ENCODE data around the gene ITIH5. TPM values are rescaled to one million over a fixed set of nuclear protein-coding genes. Genes with fewer than 3 reads are reported as not detected.

Gene ITIH5
- total RNA-seq, 8 experiments from 2014 or later, result 0.15 to 154 (median 1.8) TPM

DNA sequence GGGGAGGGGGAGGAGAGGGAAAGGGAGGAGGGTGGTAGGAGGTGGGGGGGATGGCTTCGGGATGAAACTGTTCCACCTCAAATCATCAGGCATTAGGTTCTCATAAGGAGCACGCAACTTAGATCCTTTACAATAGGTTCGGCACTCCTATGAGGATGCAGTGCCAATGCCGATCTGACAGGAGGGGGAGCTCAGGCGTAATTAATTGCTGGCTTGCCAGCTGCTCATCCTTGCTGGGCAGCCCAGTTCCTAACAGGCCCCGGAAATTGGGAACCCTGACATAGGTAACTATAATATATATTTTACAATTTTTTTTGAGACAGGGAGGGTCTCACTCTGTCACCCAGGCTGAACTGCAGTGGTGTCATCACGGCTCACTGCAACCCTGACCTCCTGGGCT, 137.1 kb downstream of the ITIH5 start:
- no peak overlapping the region for H3K27ac ChIP-seq
- WGBS, 10 experiments, result 14 to 80% (median 52%) methylated on average over 1 to 5 of the region's 7 CpGs; no CpG with 5 or more reads in 6 of the 10 experiments
- H3K4me3 ChIP-seq, result no peak overlapping the region
- ATAC-seq (replicated peaks in 6 of 8), result peak in 2 of 8 experiments; percentile 47 to 48
- in situ Hi-C loops (cut with MboI; ENCODE audit: low pct_unique_long_range_greater_than_20kb in 2 of 9, low sequenced_read_pairs in 9 of 9, unreplicated experiment in 9 of 9), result loop anchor here in 6 of 9 experiments (10.0 to 25.0 kb wide), 3 partner anchors 155 to 1783 kb away; no protein-coding TSS in a partner anchor
- peaks cover 6 to 17% of the 10 kb centered on the region in 2 donors for H3K4me1 ChIP-seq (replicated peaks in 1 of 2)

DNA sequence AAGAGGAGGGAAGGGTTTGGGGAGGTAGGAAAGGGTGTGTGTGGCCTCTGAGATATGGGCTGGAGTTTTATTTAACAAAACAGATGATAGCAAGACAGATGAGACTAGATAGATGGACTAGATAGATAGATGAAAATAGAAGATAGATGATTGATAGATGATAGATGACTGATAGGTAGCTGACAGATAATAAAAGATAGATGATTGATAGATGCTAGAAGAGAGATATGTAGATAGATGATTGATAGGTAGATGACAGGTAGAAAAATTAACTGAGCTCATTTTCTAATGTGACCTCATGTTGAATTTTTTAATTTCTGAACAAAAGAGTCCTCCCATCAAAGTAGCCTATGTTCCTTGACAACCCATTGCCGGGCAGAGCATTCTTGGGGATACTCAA, 139.3 kb downstream of the ITIH5 start:
- 29 to 100% (median 100%) methylated on average over 1 of the region's 1 CpG; no CpG with 5 or more reads in 1 of the 10 experiments for WGBS, 10 experiments
- peaks cover 0 to under 1% of the 10 kb centered on the region in 2 donors for H3K4me1 ChIP-seq (replicated peaks in 1 of 2)
- no peak for ATAC-seq (replicated peaks in 6 of 8)
- in situ Hi-C loops (cut with MboI; ENCODE audit: low pct_unique_long_range_greater_than_20kb in 2 of 9, low sequenced_read_pairs in 9 of 9, unreplicated experiment in 9 of 9), result loop anchor here in 5 of 9 experiments (10.0 to 25.0 kb wide), 3 partner anchors 157 to 1785 kb away; no protein-coding TSS in a partner anchor
- no peak overlapping the region for H3K4me3 ChIP-seq
- no peak overlapping the region for H3K27ac ChIP-seq

DNA sequence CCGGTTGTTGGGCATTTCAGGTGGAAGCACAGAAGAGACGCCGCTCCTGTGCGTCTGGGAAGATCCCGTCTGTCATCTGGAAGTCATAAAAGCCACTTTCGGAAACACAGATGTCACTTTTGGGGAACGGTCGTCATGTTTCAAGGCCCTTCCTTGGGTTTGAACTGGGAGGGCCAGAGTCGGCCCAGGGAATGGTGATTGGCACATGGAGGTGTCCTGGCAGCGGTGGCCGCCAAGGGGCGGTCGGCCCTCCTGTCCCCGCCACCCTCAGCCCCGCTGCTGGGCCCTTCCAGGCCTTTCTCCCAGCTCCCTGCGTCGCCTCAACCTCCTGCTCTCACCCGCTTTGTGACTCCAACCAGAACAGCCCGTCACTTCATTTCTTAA, 140.8 kb downstream of the ITIH5 start:
- Histone ChIP-seq H3K4me3 (no peak overlapping the region), H3K4me1 (replicated peaks in 1 of 2) (no peaks in the 10 kb centered on the region), H3K27ac (no peak overlapping the region)
- WGBS, 10 experiments, result 7 to 100% (median 51%) methylated on average over 1 to 17 of the region's 19 CpGs; no CpG with 5 or more reads in 2 of the 10 experiments
- peak in 2 of 8 experiments; percentile 31 to 80 for ATAC-seq (replicated peaks in 6 of 8)
- in situ Hi-C loops (cut with MboI; ENCODE audit: low pct_unique_long_range_greater_than_20kb in 2 of 9, low sequenced_read_pairs in 9 of 9, unreplicated experiment in 9 of 9), result loop anchor here in 5 of 9 experiments (10.0 to 25.0 kb wide), 3 partner anchors 159 to 1786 kb away; no protein-coding TSS in a partner anchor

DNA sequence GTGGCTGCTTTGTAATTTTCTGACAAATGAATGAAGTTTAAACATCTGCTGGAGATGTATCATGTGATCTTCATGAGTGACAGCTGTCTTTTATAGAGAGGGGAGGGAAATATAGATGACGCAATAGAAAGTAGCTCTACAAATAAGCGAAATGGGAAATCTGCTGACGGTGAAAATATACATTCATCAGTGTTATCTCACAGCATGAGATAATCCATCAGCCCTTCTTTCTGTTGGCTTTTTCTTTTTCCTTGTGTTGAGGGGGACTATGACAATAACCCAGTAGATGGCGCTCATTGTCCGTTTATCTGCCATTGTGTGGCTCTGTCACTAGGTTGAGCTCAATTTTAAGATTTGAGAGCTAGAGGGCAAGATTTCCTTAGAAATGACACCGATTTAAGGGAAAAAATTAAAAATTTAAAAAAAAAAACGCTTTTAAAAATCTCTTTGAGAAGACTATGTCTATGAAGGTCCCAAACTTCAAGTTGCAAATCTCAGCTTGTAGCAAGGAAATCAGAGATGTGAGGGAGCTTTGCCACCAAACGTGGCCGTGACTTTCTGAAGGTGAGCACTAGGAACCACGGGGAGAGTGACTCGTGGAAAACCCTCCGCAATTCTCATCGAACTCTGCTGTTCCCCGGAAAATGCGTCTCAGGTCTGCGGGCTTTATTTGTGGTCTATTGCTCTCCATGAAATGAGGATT, 141.3 kb downstream of the ITIH5 start:
- peak; percentile 85 to 96 (median 92) for ATAC-seq (replicated peaks in 6 of 8)
- in situ Hi-C loops (cut with MboI; ENCODE audit: low pct_unique_long_range_greater_than_20kb in 2 of 9, low sequenced_read_pairs in 9 of 9, unreplicated experiment in 9 of 9), result loop anchor here in 5 of 9 experiments (10.0 to 25.0 kb wide), 3 partner anchors 159 to 1787 kb away; no protein-coding TSS in a partner anchor
- 0 to 58% (median 15%) methylated on average over 1 to 14 of the region's 16 CpGs for WGBS, 10 experiments
- H3K4me3 ChIP-seq, result no peak overlapping the region
- H3K4me1 ChIP-seq (replicated peaks in 1 of 2), result no peaks in the 10 kb centered on the region
- H3K27ac ChIP-seq, result no peak overlapping the region

- WGBS, 10 experiments, result 0 to 100% (median 82%) methylated on average over 1 to 2 of the region's 4 CpGs; no CpG with 5 or more reads in 4 of the 10 experiments
- H3K4me3 ChIP-seq, result no peak overlapping the region
- ATAC-seq (replicated peaks in 6 of 8), result no peak
- in situ Hi-C loops (cut with MboI; ENCODE audit: low pct_unique_long_range_greater_than_20kb in 2 of 9, low sequenced_read_pairs in 9 of 9, unreplicated experiment in 9 of 9), result loop anchor here in 4 of 9 experiments (10.0 to 25.0 kb wide), 3 partner anchors 161 to 1789 kb away; no protein-coding TSS in a partner anchor
- no peak overlapping the region for H3K27ac ChIP-seq
- no peaks in the 10 kb centered on the region for H3K4me1 ChIP-seq (replicated peaks in 1 of 2)
Measured at GRCh38 chr10:7523656-7524055, 143.1 kb downstream of the ITIH5 start.

DNA sequence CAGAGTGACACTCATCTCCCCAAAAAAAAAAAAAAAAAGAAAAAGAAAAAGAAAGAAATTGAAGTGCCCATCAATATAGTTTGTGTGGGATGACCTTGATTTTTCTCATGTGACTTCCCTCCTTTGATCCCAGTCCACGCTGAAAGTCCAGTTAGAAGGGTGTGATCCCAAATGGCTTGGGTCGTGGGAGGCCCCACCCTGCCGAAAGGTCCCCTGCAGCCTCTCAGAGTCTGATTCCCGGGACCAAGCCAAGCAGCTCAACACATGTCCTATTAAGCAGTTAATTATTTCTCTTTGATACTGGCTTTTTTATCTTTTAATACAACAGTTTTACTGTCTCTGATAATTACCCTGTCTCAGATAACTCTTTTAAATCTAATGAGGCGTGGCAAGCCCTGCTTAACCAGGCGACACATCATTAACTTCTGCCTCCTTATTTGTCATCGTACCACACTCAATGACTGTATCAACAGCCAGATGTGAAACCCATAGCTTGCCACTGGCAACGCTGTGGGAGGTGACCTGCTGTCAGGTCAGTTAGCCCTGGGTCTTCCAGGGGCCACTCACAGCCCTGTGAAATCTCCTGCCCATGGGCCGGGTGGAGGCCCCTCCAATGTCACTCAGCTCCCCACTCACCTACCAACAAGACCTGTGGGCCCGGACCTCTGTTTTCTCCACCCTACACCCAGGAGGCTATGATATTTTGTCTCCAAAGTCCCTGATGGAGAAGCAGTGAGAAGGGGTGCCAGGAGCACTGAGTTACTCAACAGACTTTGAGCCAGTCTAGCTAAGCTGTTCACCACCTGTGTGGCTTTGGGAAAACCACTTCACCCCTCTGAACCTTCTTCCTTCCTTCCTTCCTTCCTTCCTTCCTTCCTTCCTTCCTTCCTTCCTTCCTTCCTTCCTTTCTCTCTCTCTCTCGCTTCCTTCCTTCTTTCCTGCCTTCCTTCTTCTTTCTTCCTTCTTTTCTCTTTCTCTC, 146.0 kb downstream of the ITIH5 start:
- ATAC-seq (replicated peaks in 6 of 8), result peak in 3 of 8 experiments; percentile 57 to 67 (median 67)
- Histone ChIP-seq H3K27ac (no peak overlapping the region), H3K4me1 (replicated peaks in 1 of 2) (peaks cover 0 to 3% of the 10 kb centered on the region in 2 donors), H3K4me3 (no peak overlapping the region)
- in situ Hi-C loops (cut with MboI; ENCODE audit: low pct_unique_long_range_greater_than_20kb in 2 of 9, low sequenced_read_pairs in 9 of 9, unreplicated experiment in 9 of 9), result loop anchor here in 4 of 9 experiments (10.0 to 25.0 kb wide), 3 partner anchors 164 to 1792 kb away; no protein-coding TSS in a partner anchor
- 16 to 70% (median 41%) methylated on average over 1 to 7 of the region's 11 CpGs for WGBS, 10 experiments

GRCh38 chr10:7519351-7519750, 147.4 kb downstream of the ITIH5 start:
- no peak for ATAC-seq (replicated peaks in 6 of 8)
- in situ Hi-C loops (cut with MboI; ENCODE audit: low pct_unique_long_range_greater_than_20kb in 2 of 9, low sequenced_read_pairs in 9 of 9, unreplicated experiment in 9 of 9), result loop anchor here in 4 of 9 experiments (25.0 kb wide), 2 partner anchors 168 to 1793 kb away; no protein-coding TSS in a partner anchor
- no peak overlapping the region for H3K27ac ChIP-seq
- no peak overlapping the region for H3K4me3 ChIP-seq
- 0 to 100% (median 71%) methylated on average over 1 to 5 of the region's 6 CpGs; no CpG with 5 or more reads in 1 of the 10 experiments for WGBS, 10 experiments
- H3K4me1 ChIP-seq (replicated peaks in 1 of 2), result peaks cover 5 to 10% of the 10 kb centered on the region in 2 donors

- no peak overlapping the region for H3K4me3 ChIP-seq
- WGBS, 10 experiments, result 43 to 100% (median 100%) methylated on average over 1 of the region's 1 CpG; no CpG with 5 or more reads in 3 of the 10 experiments
- H3K4me1 ChIP-seq (replicated peaks in 1 of 2), result peaks cover 5 to 15% of the 10 kb centered on the region in 2 donors
- in situ Hi-C loops (cut with MboI; ENCODE audit: low pct_unique_long_range_greater_than_20kb in 2 of 9, low sequenced_read_pairs in 9 of 9, unreplicated experiment in 9 of 9), result loop anchor here in 4 of 9 experiments (25.0 kb wide), 2 partner anchors 169 to 1794 kb away; no protein-coding TSS in a partner anchor
- no peak overlapping the region for H3K27ac ChIP-seq
- no peak for ATAC-seq (replicated peaks in 6 of 8)
Measured at GRCh38 chr10:7518693-7519092, 148.1 kb downstream of the ITIH5 start.

DNA sequence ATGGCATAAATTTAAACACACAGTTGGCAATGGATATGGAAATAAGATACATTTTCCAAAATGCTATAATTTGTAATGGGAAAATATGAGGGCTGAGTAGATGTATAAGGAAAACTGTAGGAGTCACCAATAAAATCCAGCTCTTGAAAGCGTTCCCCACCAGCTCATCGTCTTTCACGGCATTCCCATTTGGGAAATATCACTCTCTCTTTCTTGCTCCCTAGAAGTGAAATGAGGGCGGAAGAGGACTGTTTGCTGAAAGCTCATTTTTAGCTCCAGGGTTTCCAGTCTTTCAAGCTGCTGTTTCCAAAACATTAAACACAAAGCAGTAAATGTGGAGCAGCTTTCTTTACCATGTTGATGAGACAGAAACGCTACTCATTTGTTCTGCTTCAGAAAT, 151.3 kb downstream of the ITIH5 start:
- H3K4me1 ChIP-seq (replicated peaks in 1 of 2), result peaks cover 5 to 19% of the 10 kb centered on the region in 2 donors
- WGBS, 10 experiments, result 0 to 60% (median 11%) methylated on average over 1 to 5 of the region's 5 CpGs
- no peak overlapping the region for H3K4me3 ChIP-seq
- H3K27ac ChIP-seq, result no peak overlapping the region
- in situ Hi-C loops (cut with MboI; ENCODE audit: low pct_unique_long_range_greater_than_20kb in 2 of 9, low sequenced_read_pairs in 9 of 9, unreplicated experiment in 9 of 9), result loop anchor here in 4 of 9 experiments (25.0 kb wide), 2 partner anchors 172 to 1797 kb away; no protein-coding TSS in a partner anchor
- ATAC-seq (replicated peaks in 6 of 8), result peak in 2 of 8 experiments; percentile 48 to 55

DNA sequence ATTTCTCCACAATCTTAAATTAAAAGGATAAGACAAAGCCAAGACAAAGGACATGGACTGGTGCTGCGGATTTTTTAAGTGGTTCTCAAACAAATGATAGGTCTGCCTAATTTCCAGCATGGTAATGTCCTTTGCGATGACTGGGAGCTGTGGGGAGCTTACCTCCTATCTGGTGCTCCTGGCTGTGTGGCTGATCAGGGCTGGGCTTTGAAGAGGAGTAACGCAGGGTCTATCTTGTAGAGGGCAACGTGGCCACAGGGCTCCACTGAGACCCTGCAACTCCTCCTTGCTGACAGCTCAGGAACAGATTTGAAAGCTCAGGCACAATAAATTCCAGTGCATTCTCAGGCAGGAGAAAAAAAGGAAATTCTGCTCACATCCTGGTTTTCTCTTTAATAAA, 152.8 kb downstream of the ITIH5 start:
- no peak overlapping the region for H3K27ac ChIP-seq
- ATAC-seq (replicated peaks in 6 of 8), result peak in 6 of 8 experiments; percentile 25 to 74 (median 54)
- H3K4me1 ChIP-seq (replicated peaks in 1 of 2), result peaks cover 5 to 19% of the 10 kb centered on the region in 2 donors
- in situ Hi-C loops (cut with MboI; ENCODE audit: low pct_unique_long_range_greater_than_20kb in 2 of 9, low sequenced_read_pairs in 9 of 9, unreplicated experiment in 9 of 9), result loop anchor here in 4 of 9 experiments (25.0 kb wide), 2 partner anchors 173 to 1798 kb away; no protein-coding TSS in a partner anchor
- no peak overlapping the region for H3K4me3 ChIP-seq
- WGBS, 10 experiments, result 0 to 80% (median 36%) methylated on average over 1 to 4 of the region's 4 CpGs; no CpG with 5 or more reads in 2 of the 10 experiments

- Histone ChIP-seq H3K4me1 (replicated peaks in 1 of 2) (peaks cover 5 to 19% of the 10 kb centered on the region in 2 donors), H3K4me3 (no peak overlapping the region), H3K27ac (no peak overlapping the region)
- 0 to 100% (median 60%) methylated on average over 1 to 3 of the region's 3 CpGs; no CpG with 5 or more reads in 1 of the 10 experiments for WGBS, 10 experiments
- peak in 3 of 8 experiments; percentile 16 to 79 (median 37) for ATAC-seq (replicated peaks in 6 of 8)
- in situ Hi-C loops (cut with MboI; ENCODE audit: low pct_unique_long_range_greater_than_20kb in 2 of 9, low sequenced_read_pairs in 9 of 9, unreplicated experiment in 9 of 9), result loop anchor here in 4 of 9 experiments (25.0 kb wide), 2 partner anchors 174 to 1799 kb away; no protein-coding TSS in a partner anchor
Measured at GRCh38 chr10:7513455-7513854, 153.3 kb downstream of the ITIH5 start.

- 25 to 70% (median 43%) methylated on average over 1 to 5 of the region's 7 CpGs; no CpG with 5 or more reads in 1 of the 10 experiments for WGBS, 10 experiments
- in situ Hi-C loops (cut with MboI; ENCODE audit: low pct_unique_long_range_greater_than_20kb in 2 of 9, low sequenced_read_pairs in 9 of 9, unreplicated experiment in 9 of 9), result loop anchor here in 4 of 9 experiments (25.0 kb wide), 2 partner anchors 175 to 1800 kb away; no protein-coding TSS in a partner anchor
- Histone ChIP-seq H3K27ac (no peak overlapping the region), H3K4me3 (no peak overlapping the region), H3K4me1 (replicated peaks in 1 of 2) (peaks cover 5 to 19% of the 10 kb centered on the region in 2 donors)
- ATAC-seq (replicated peaks in 6 of 8), result peak in 1 of 8 experiments; percentile 54
Measured at GRCh38 chr10:7512487-7512886, 154.3 kb downstream of the ITIH5 start.

Measured in motor neuron (in vitro differentiated cells).